Mesothelial cell of epicardium (in vitro differentiated cells): ENCODE results near the gene AGFG2. TPM values are rescaled to one million over a fixed set of nuclear protein-coding genes. Genes with fewer than 3 reads are reported as not detected.
A peak's percentile ranks its signal among the peaks of the same experiment; 100 is the strongest.
"Not testable (repeated sequence)": the region's sequence is repeated elsewhere in the genome, so short reads cannot be mapped to it uniquely, and the experiment has no call there.

Source experiments
- DNase-seq, 2 experiments: peaks; one replicate each; pipeline ENCODE4 v3.0.0; 2021; ENCODE audit warnings: low spot score in 2 of 2; ENCODE audit not compliant: unreplicated experiment in 2 of 2
- H3K27ac Mint-ChIP-seq: 2 replicates; pipeline ENCODE4 v1.8.0; 2021; ENCODE audit warnings: mixed read lengths
- H3K27me3 Mint-ChIP-seq: 2 replicates; pipeline ENCODE4 v1.8.0; 2021; ENCODE audit warnings: low read depth, mixed read lengths
- H3K36me3 Mint-ChIP-seq: 2 replicates; pipeline ENCODE4 v1.8.0; 2021; ENCODE audit warnings: mixed read lengths
- H3K4me1 Mint-ChIP-seq: 2 replicates; pipeline ENCODE4 v1.8.0; 2021; ENCODE audit warnings: mixed read lengths
- H3K4me3 Mint-ChIP-seq: 2 replicates; pipeline ENCODE4 v1.8.0; 2021; ENCODE audit warnings: mild to moderate bottlenecking, moderate library complexity, mixed read lengths
- H3K9me3 Mint-ChIP-seq: 2 replicates; pipeline ENCODE4 v1.8.0; 2021; ENCODE audit warnings: mixed read lengths
- total RNA-seq: library from RNA; stranded (reverse); gene quantifications from 3 replicates; pipeline ENCODE4 v1.2.1, GENCODE V29; 2021
- TF ChIP-seq, protein P1 (sequence below): fragments of 200-600 bp; sonication (generic); IDR thresholded peaks from one replicate; pipeline ENCODE4 v1.5.0; 2021; ENCODE audit warnings: antibody characterized with exemption; ENCODE audit not compliant: unreplicated experiment

The AGFG2 gene
- total RNA-seq, 1 donor from 2014 or later, result 9.1 TPM

DNA sequence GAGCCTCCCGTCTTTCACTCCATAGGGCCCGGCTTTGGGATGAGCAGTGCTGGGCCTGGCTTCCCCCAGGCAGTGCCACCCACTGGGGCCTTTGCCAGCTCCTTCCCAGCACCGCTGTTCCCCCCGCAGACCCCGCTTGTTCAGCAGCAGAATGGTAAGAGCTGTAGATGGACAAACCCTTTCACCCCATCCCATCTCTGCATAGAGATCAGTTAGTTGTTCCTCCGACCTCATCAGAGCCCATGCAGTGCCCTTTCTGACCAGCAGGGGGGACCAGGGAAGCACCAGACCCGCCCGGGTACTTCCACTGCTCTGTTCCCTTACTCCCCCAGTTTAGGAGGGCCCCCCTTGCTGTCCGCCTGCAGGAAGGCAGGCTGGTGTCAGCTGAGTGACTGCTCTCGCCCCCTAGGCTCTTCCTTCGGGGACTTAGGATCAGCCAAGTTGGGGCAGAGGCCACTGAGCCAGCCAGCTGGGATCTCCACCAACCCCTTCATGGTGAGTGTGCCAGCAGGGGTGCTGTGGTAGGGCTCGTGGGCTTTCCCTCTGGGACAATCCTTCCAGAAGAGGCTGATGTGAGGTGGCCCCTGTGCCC is 24.9 kb downstream of the AGFG2 start:
- Mint-ChIP-seq H3K4me3 (no peak overlapping the region), H3K4me1 (peaks cover 13% of the 10 kb centered on the region), H3K36me3 (no peaks in the 10 kb centered on the region), H3K9me3 (no peaks in the 10 kb centered on the region), H3K27ac (peak overlapping the region; percentile 43), H3K27me3 (no peaks in the 10 kb centered on the region)
- DNase-seq, result peak; percentile 67 to 90
- TF ChIP-seq, protein P1, sequence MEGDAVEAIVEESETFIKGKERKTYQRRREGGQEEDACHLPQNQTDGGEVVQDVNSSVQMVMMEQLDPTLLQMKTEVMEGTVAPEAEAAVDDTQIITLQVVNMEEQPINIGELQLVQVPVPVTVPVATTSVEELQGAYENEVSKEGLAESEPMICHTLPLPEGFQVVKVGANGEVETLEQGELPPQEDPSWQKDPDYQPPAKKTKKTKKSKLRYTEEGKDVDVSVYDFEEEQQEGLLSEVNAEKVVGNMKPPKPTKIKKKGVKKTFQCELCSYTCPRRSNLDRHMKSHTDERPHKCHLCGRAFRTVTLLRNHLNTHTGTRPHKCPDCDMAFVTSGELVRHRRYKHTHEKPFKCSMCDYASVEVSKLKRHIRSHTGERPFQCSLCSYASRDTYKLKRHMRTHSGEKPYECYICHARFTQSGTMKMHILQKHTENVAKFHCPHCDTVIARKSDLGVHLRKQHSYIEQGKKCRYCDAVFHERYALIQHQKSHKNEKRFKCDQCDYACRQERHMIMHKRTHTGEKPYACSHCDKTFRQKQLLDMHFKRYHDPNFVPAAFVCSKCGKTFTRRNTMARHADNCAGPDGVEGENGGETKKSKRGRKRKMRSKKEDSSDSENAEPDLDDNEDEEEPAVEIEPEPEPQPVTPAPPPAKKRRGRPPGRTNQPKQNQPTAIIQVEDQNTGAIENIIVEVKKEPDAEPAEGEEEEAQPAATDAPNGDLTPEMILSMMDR, result peak; percentile 95

DNA sequence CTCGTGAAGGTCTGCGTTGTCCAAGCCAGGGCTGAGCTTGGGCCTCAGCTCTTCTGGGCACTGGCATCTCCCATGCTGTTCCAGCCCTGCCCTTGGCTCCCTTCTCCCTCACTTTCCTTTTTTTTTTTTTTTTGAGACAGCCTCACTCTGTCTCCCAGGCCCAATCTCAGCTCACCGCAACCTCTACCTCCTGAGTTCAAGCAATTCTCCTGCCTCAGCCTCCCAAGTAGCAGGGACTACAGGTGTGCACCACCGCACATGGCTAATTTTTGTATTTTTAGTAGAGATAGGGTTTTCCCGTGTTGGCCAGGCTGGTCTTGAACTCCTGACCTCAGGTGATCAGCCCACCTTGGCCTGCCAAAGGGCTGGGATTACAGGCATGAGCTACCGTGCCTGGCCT is 25.4 kb downstream of the AGFG2 start:
- peaks cover 17% of the 10 kb centered on the region for H3K4me1 Mint-ChIP-seq
- H3K36me3 Mint-ChIP-seq, H3K27me3 Mint-ChIP-seq, H3K9me3 Mint-ChIP-seq, H3K27ac Mint-ChIP-seq, H3K4me3 Mint-ChIP-seq, DNase-seq: not testable (repeated sequence)

DNA sequence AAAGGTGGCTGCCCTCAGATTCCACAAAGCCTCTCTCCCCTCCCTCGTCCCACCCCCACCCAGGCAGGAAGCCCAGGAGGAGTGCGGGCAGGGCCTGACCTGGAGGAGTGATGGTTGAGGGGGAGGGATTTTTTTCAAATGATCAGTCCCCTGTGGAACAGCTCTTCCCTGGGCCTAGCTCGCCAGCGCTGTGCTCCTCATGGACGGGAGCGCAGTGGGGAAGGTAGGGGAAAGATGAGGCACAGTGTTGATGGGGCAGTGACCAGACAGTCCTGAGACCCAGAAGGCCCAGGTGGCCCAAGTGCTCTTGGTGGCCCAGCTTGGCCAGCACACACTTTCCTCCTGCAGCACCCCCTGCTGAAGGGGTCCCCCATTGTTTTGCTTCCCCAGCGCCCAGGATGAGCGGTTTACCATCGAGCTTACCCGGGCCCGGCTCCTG is 26.1 kb downstream of the AGFG2 start:
- H3K4me1 Mint-ChIP-seq, result peaks cover 19% of the 10 kb centered on the region
- no peaks in the 10 kb centered on the region for H3K9me3 Mint-ChIP-seq
- H3K27ac Mint-ChIP-seq, result no peak overlapping the region
- no peaks in the 10 kb centered on the region for H3K27me3 Mint-ChIP-seq
- no peak for DNase-seq
- no peaks in the 10 kb centered on the region for H3K36me3 Mint-ChIP-seq
- H3K4me3 Mint-ChIP-seq, result no peak overlapping the region
- TF ChIP-seq, protein P1, result no peak

DNA sequence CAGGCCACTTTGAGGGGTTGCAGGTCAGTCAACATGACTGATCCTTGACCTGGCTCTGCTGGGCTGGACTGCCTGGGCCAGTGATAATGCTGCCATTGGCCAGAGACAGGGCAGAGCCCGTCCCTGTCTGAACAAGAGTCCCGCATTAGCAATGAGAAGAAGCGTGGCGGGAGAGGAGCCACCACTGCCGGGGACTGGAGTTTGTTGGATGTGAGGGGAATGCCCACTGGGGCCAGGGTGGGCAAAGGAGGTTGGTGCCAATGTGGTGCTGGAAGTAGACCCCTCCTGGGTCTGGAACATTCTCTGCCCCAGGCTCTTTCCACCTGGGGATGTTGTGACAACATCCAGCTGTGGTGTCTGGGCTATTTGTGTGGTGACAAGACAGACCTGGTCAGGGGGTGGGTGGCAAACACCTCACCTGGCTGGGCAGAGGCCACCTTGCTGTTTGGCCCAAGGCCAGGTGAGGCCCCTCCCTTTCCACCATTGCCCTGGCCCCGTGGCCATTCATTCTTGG is 27.1 kb downstream of the AGFG2 start:
- H3K9me3 Mint-ChIP-seq, result no peaks in the 10 kb centered on the region
- H3K4me3 Mint-ChIP-seq, result no peak overlapping the region
- DNase-seq, result no peak
- H3K27me3 Mint-ChIP-seq, result no peaks in the 10 kb centered on the region
- TF ChIP-seq, protein P1, result no peak
- H3K36me3 Mint-ChIP-seq, result no peaks in the 10 kb centered on the region
- H3K27ac Mint-ChIP-seq, result peak overlapping the region; percentile 59
- H3K4me1 Mint-ChIP-seq, result peaks cover 23% of the 10 kb centered on the region

DNA sequence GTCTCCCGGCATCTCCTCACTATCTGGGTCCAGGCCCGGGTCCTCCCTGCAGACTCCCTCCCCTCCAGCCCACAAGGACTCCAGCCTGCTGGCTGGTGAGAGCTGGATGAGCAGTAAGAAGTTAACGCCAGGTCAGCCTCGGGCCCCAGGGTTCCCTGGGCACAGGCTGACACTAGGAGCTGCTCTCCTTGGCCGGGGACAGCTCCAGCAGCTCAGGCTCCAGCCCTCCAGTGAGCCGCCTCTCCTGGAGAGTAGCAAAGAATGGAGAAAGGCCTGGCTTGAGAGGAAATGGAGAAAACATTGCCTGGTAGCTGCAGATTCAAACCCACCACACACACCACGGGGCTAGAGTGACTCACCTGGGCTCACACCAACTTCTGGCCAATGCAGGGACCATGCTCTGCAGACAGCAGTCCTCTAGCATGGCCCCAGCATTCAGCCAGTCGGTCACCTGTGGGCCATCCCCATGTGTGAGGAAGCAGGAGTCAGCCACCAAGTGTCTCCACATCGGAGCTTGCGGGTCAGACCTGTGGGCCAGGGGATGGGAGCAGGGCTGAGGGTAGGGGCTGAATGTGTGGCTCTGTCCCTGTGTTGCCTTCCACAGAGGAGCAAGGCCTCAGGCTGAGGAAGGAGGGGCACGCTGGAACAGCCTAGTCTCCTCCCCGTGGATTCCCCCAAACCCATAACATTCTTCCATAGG is 28.2 kb downstream of the AGFG2 start:
- H3K36me3 Mint-ChIP-seq, result no peaks in the 10 kb centered on the region

More for the DNA sequence above, 28.2 kb downstream of the AGFG2 start:
- TF ChIP-seq, protein P1, result no peak
- DNase-seq, result no peak
- Mint-ChIP-seq H3K9me3 (no peaks in the 10 kb centered on the region), H3K4me3 (no peak overlapping the region), H3K27ac (peak overlapping the region; percentile 59), H3K4me1 (peaks cover 34% of the 10 kb centered on the region), H3K27me3 (no peaks in the 10 kb centered on the region)
